Activated gamma-delta T cell (primary cell): ENCODE results near the gene VWA2.

Source experiments
- DNase-seq: peaks from one replicate; lab custom pipeline; 2025; lab: John Stamatoyannopoulos, UW
- total RNA-seq, 2 donors: gene quantifications; one replicate each; lab custom pipeline; 2026; lab: John Stamatoyannopoulos, UW

VWA2 gene, protein sequence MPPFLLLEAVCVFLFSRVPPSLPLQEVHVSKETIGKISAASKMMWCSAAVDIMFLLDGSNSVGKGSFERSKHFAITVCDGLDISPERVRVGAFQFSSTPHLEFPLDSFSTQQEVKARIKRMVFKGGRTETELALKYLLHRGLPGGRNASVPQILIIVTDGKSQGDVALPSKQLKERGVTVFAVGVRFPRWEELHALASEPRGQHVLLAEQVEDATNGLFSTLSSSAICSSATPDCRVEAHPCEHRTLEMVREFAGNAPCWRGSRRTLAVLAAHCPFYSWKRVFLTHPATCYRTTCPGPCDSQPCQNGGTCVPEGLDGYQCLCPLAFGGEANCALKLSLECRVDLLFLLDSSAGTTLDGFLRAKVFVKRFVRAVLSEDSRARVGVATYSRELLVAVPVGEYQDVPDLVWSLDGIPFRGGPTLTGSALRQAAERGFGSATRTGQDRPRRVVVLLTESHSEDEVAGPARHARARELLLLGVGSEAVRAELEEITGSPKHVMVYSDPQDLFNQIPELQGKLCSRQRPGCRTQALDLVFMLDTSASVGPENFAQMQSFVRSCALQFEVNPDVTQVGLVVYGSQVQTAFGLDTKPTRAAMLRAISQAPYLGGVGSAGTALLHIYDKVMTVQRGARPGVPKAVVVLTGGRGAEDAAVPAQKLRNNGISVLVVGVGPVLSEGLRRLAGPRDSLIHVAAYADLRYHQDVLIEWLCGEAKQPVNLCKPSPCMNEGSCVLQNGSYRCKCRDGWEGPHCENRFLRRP
- 0.20 to 0.44 reads per million in 2 donors for total RNA-seq

GRCh38 chr10:114239117-114239993 is at the start of gene VWA2:
Gene VWA2, plus strand, starts transcription at chr10:114239254. Its CDS starts 9,460 bp downstream, at chr10:114248714.
- no peak for DNase-seq

DNA sequence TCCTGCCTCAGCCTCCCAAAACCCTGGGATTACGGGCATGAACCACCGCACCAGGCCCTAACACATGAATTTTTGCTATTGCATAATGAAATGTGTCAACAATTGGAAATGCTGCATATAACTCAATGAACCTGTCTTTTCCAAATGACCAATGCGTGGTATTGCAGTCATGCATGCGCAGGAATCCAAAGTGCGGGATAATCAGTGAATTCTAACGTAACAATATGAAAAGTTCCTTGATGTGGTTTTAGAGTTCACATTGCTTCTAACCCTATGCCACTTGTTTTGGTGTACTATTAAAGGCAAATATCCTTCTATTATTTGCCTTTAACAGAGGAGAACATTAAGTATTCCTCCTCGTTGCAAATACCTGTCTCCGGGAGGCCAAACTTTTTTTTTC is 49.4 kb upstream of the VWA2 start:
- no peak for DNase-seq

DNA sequence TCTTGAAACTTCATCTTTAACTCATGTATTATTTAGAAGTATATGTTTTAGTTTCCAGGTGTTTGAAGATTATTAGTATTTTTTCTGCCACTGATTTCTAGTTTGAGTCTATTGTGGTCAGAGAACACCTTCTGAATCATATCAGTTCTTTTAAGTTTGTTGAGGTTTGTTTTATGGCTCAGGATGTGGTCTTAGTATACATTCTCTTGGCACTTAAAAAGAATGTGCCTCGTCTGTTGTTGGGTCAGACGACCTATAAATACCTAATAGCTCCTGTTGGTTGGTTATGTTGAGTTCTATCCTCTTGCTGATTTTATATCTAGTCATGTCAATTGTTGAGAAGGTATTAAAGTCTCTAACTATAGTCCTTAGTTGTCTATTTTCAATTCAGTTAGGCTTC is 44.0 kb upstream of the VWA2 start:
- no peak for DNase-seq

GRCh38 chr10:114199239-114199638 is 39.8 kb upstream of the VWA2 start:
- DNase-seq: no peak

- no peak for DNase-seq
Observed at GRCh38 chr10:114202812-114203211, 36.2 kb upstream of the VWA2 start.

DNA sequence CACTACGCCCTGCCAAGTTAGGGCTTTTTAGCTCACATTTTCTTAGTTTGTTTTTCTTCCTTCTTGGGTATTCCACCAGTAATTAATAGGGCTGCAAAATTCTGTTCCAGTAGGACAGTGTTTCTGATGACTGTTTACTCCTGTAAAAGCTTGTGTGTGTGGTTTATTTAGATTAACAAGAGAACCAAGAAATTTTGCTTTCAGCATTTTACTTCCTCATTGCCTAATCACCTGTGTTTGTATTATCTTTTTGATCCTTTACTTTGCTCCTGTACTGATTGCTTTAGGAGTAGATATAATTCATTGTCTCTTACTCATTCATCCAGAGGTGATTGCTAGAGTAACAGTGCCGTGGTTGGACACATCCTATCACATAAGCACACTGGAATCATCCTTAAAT is 32.2 kb upstream of the VWA2 start:
- DNase-seq: no peak

- no peak for DNase-seq
Observed at GRCh38 chr10:114207349-114207748, 31.7 kb upstream of the VWA2 start.

DNA sequence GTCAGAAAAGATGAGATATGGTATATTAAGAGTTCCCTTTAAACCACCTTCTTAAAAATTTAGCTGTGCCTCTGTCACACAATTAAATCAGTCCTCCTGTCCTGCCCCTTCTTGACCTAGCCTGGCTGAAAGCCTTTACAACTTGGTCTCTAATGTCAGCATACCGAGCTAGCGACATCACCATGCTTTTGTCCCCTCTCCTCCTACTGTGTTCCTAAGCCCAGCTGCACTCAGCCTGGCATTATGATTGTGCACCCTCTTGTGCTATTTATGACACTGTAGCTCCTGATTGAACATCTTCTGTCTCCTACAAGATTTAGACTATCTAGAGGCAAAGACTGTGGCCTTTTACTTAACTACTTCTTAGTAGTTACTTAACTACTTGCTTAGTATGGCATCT is 30.7 kb upstream of the VWA2 start:
- no peak for DNase-seq

DNA sequence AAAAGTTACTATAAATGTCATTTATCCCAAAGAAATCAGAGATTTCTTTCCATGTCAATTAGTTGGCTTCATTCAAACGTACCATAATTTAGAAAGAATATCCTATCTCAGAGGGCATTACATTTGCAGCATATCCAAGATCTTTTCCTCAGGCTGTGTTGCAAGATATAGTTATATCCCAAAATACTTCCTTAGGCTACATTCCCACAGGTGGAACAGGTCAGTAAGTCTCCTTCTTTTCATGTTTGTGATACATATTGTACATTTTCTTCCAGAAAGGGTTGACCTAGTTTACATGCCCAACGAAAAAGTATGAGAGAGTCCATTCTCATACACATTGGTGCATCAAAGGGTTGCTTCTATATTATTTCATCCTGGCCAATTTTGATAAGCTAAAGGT is 26.9 kb upstream of the VWA2 start:
- no peak for DNase-seq

GRCh38 chr10:114215033-114215432 is 24.0 kb upstream of the VWA2 start:
- DNase-seq: no peak

- DNase-seq: no peak
Observed at GRCh38 chr10:114220281-114220680, 18.8 kb upstream of the VWA2 start.

GRCh38 chr10:114221235-114221634 is 17.8 kb upstream of the VWA2 start:
- DNase-seq: no peak

DNA sequence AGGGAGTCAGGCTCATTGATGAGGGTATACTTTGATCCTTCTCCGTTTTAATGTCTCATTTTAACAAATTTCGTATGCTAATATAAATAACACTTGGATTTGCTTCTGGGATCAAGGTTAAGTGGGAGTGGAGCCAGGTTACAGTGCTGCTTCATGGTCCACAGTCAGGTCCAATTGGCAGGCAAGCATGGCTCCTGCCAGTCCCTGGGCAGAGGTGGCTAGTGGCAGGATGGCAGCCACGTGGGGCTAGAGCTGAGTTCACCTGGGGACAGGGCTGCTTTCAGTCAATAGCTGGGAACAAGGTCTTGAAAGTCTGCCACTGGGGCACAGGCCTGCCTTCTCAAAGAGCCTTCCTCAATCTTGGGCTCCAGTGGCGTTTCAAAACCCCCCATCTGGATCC is 16.0 kb upstream of the VWA2 start:
- no peak for DNase-seq

DNA sequence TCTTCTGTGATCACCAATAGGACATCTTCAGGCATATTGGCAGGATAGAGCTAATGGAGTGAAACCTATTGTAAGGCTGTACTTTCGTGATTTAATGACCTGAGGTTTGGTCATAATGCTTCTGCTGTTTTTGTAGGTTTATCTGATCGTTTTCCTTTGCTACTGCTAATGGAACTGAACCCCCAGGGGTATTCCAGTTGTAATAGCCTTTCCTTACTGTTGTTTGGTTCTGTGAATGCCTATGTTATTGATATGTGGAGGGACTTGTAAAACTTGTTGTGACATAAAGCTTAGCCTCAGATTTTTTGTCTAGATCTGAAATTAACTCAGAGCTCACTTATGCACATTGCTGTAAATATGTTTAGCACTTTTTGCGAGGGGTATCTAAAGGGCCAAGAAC is 10.9 kb upstream of the VWA2 start:
- DNase-seq: no peak

DNA sequence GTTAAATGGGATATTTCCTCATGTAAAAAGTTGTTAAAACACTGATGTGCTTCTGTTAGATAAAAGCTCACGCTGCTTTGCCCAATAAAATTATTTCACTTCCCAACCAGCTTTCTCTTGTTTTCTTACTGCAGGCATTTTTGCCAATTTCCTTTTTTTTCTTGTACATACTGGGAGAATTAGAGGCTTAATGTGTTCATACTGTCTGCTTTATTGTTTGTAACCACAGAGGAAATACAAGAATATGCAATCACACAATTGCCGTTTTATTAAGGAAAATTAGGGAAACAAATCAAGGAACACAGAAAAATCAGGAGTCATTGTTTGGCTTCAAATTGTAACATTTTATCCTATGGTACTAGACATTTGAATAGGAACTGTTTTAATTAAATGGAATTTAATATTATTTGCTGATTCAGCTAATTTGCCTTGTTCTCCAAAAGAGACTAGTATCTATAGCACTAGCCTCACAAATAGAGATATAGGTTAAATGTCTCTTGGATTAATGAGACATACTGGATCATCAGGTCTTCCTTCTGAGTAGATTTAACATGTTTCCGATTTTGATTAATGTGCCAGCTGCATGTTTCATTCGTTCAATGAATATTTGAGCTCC is 6.4 kb upstream of the VWA2 start:
- no peak for DNase-seq

DNA sequence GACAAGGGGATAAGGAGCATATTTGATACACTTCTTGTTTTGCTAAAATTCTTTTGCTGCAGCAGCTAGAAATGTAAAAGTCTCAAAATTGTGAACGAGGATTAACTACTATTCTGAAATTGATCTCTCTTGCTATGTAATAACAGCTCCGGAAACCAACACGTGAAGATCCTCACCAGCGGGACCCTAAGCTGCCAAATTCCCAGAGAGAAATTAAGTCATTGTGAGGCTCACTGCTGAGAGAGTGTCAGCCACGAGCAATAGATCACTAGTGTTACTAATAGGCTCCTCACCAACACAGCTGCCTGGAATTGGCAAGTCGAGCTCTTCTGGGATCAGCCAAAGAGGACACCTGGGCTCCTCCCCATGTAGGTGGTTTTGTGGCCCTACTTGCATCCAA is 5.6 kb upstream of the VWA2 start:
- no peak for DNase-seq

DNA sequence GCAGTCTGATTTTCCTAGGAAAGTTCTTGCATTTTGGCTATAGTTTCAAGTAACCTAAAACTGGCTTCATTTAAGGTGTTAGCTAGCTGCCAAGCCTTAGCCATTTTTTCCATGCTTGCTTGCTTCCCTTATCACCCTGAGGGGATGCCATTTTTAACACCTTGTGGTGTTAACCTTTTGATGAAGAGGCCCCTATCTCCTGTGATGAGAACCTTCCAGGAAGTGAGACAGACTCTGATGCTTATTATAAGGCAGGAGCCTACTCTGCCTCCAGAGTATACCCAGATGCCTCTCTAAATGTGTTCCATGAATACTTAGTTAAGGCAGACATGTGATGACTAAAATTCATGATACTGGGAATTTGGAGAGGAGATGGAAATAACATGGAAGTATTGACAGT is 4.9 kb upstream of the VWA2 start:
- DNase-seq: no peak

GRCh38 chr10:114239994-114240345 is 916 bp downstream of the VWA2 start:
- DNase-seq: no peak

DNA sequence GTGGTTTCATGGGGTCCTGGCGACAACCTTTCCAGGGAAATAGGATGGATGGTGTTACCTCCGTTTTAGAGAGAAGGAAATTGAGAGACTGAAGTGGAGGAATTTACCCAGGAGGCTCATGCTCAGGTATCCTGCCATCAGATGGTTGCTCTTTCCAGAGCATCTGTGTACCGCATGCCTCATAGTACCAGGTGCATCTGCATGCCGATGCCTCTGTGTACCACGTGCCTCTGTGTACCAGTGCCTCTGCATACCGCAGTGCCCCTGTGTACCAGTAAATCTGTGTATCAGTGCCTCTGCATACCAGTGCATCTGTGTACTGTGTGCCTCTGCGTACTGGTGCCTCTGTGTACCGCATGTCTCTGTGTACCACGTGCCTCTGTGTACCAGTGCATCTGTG is 3.2 kb downstream of the VWA2 start:
- no peak for DNase-seq

DNA sequence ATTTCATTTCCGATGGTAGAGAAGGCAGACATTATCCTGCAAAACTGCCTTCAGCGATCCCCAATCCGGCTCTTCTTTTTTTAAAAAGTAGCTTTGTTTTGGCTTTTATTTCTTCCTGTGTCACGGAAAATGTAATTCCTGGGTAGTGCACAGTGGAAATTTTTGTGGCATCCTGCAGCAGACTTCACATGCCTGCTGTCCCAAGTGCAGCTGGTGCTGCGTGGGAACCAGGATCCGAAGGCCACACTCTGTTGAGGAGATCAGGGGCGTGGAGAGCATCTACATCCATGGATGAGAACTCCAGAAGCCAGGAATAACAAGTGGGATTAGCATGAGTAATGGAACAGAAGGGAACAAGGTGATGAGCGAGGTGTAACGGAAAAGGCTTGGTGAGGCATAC is 4.6 kb downstream of the VWA2 start:
- DNase-seq: no peak

DNA sequence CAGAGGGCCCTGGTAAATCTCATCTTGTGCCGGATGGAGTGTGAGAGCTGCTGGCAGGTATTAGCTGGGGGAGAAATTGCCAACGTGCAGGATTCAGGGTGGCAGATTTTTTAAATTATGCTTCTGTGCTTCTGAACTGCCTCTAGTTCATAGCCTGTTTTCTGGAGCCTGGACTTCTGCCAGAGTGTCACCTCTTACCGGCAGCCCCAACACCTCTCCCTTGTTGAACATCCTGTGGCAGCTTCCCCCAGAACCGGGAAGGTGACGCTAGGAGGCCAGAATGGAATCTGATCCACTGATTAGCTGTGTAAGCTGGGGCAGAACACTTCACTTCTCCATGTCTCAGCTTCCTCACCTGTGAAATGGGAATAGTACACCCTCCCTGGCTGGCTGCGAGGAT is 5.1 kb downstream of the VWA2 start:
- DNase-seq: no peak
